ENCODE results near the gene TMEM37.

TMEM37 gene

DNA sequence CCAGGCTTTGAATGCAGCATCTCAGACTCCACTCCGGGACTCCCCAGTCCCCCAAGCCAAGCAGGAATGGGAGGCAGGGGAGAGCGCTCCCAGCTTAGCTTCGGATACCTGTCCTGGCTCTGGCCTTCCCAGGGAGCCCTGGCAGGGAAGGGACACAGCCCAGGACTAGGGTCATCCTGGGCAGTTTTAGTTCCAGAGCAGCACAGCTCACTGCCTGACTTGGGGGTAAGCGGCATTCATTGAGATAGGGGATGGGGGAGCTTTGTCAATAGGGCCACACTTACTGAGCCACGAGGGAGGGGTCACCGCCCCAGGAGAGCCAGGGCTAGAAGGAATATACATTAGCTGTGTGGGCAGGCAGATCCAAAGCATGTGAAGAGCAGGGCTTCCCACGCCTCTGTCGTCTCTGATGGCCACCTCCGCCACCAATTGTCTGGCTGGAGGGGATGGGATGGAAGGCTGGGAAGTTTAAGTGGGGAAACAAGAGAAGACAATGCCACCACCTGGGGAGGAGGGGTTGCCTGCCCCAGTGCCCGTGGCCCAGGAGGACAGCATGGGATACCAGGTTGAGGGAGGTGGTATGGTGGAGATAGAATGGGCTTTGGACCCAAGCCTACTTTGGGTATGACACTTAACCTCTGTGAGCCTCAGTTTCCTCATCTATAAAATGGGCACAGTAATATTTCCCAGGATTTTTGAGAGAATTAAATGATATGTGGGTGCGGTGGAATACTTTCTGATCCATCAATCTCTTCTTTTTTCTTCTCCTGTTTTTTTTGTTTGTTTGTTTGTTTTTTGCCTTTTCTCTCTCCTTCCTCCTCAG is 52.5 kb downstream of the TMEM37 start:
- no peaks in the 10 kb centered on the region for H3K36me3 ChIP-seq
- no peaks in the 10 kb centered on the region for H3K4me1 ChIP-seq (ENCODE audit: control insufficient read depth in 1 of 2, insufficient read depth in 1 of 2, low read depth in 1 of 2, low read length in 1 of 2)
- TF ChIP-seq, protein P1, sequence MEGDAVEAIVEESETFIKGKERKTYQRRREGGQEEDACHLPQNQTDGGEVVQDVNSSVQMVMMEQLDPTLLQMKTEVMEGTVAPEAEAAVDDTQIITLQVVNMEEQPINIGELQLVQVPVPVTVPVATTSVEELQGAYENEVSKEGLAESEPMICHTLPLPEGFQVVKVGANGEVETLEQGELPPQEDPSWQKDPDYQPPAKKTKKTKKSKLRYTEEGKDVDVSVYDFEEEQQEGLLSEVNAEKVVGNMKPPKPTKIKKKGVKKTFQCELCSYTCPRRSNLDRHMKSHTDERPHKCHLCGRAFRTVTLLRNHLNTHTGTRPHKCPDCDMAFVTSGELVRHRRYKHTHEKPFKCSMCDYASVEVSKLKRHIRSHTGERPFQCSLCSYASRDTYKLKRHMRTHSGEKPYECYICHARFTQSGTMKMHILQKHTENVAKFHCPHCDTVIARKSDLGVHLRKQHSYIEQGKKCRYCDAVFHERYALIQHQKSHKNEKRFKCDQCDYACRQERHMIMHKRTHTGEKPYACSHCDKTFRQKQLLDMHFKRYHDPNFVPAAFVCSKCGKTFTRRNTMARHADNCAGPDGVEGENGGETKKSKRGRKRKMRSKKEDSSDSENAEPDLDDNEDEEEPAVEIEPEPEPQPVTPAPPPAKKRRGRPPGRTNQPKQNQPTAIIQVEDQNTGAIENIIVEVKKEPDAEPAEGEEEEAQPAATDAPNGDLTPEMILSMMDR (IDR thresholded peaks at IDR 0.05), result no peak
- H3K9me3 ChIP-seq, result no peaks in the 10 kb centered on the region
- no peak overlapping the region for H3K4me3 ChIP-seq (ENCODE audit: low read depth in 1 of 2, low read length in 1 of 2)
- H3K27me3 ChIP-seq, result no peaks in the 10 kb centered on the region
- no peak overlapping the region for H3K27ac ChIP-seq

DNA sequence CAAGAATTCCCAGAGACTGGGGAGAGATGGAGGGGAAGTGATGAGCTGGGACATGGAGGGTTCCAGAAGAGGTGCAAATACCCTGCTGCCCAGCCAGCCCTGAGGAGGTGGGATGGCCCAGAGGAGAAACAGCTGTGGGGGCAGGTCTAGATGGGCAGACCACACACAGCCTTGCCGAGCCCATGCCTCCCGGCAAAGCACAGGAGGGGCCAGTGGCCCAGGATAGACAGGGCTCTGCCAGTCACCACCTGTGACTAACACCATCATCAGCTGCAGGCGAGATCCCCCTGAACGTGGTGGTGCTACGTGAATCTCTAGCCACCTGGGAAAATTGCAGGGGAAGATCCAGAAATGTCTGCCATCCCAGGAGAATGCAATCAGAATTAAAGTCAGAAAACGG is 53.2 kb downstream of the TMEM37 start:
- no peak overlapping the region for H3K4me3 ChIP-seq (ENCODE audit: low read depth in 1 of 2, low read length in 1 of 2)
- TF ChIP-seq, protein P1 (IDR thresholded peaks at IDR 0.05), result no peak
- no peaks in the 10 kb centered on the region for H3K27me3 ChIP-seq
- H3K27ac ChIP-seq, result no peak overlapping the region
- H3K4me1 ChIP-seq (ENCODE audit: control insufficient read depth in 1 of 2, insufficient read depth in 1 of 2, low read depth in 1 of 2, low read length in 1 of 2), result no peaks in the 10 kb centered on the region
- no peaks in the 10 kb centered on the region for H3K9me3 ChIP-seq
- H3K36me3 ChIP-seq, result no peaks in the 10 kb centered on the region

DNA sequence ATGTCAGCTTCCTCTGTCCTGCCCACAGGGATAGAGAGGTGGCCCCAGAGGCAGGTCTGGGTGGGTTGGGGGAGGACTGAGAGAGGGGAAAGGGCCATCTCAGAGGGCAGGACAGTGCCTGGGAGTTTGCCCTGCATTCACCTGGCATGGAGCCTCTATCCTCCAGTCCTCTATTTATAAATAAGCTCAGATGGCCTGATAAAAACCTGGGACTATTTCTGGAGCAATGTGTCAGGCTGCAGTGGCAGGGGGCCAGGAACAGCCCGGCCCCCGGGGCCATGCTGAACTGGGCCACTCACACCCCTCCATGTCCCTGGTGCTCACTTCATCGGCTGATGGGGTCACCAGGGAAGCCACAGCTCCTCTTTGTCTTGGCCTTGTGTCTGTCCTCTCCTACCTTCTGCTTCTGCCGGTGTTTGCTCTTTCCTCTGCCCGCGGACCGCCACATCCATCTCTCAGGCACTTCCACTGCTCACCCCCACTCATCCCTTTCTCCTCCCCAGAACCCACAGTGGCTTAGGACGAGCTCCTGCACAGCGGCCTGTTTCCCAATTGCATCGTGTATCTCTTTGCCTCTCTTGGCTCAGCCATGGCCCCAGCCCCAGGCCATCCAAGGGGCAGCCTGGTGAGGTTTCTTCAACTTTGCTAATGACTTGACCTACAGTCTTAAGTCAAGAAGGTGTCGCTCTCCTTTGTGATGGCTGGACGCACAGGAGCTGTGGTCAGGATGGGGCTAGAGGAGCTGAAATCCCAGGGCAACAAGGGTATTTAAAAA is 53.9 kb downstream of the TMEM37 start:
- Histone ChIP-seq H3K4me3 (ENCODE audit: low read depth in 1 of 2, low read length in 1 of 2) (no peak overlapping the region), H3K4me1 (ENCODE audit: control insufficient read depth in 1 of 2, insufficient read depth in 1 of 2, low read depth in 1 of 2, low read length in 1 of 2) (no peaks in the 10 kb centered on the region), H3K27ac (no peak overlapping the region), H3K27me3 (no peaks in the 10 kb centered on the region), H3K9me3 (no peaks in the 10 kb centered on the region), H3K36me3 (no peaks in the 10 kb centered on the region)
- TF ChIP-seq, protein P1 (IDR thresholded peaks at IDR 0.05), result no peak

DNA sequence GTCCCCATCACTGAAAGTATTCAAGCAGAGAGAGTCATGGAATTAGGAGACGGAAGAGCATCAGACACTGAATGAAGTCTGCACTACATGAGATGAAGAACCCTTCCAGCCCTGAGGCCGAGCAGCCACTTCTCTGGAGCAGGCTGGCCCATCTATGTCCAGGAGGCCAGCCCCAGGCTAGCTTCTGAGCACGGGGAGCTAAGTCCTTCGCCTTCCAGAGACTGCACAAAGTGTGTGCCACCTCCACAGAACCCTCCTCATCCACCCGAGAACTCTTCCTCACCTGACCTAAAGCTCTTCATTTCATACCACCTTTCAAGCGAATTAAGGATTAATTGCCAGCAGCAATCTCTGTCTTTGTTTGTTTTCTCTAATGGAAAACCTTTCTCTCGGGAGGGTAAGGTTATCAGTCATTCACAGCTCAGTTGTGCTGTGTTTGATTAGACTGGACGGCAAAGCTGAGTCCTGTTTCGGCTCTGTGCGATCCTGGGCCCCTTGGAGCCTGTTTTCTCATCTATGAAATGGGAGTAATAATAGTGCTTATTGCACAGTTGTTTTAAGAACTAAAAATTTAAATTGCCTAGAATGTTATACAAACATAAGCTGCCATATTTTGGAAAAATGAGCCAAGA is 54.7 kb downstream of the TMEM37 start:
- Histone ChIP-seq H3K9me3 (no peaks in the 10 kb centered on the region), H3K36me3 (no peaks in the 10 kb centered on the region)
- TF ChIP-seq, protein P1 (IDR thresholded peaks at IDR 0.05), result no peak

DNA sequence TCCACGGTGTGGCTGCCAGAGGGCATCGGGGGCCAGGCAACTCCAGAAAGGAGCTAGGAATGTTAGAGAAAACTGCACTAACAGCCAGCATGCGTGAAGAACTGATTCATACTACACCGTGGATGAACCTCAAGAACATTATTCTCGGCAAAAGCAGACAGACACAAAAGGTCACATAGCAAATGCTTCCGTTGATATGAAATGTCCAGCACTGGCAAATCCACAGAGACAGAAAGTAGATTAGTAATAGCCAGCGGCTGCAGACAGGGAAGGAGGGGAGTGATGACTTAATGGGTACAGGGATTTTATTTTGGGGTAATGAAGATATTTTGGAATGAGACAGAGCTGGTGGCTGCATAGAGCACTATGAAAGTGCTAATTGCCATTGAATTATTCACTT is 55.2 kb downstream of the TMEM37 start:
- H3K27me3 ChIP-seq, result no peaks in the 10 kb centered on the region
- TF ChIP-seq, protein P1 (IDR thresholded peaks at IDR 0.05), result no peak
- H3K9me3 ChIP-seq, result no peaks in the 10 kb centered on the region
- H3K4me3 ChIP-seq (ENCODE audit: low read depth in 1 of 2, low read length in 1 of 2), result no peak overlapping the region
- H3K4me1 ChIP-seq (ENCODE audit: control insufficient read depth in 1 of 2, insufficient read depth in 1 of 2, low read depth in 1 of 2, low read length in 1 of 2), result no peaks in the 10 kb centered on the region
- H3K36me3 ChIP-seq, result no peaks in the 10 kb centered on the region
- no peak overlapping the region for H3K27ac ChIP-seq

More for the DNA sequence above, 54.7 kb downstream of the TMEM37 start:
- no peak overlapping the region for H3K4me3 ChIP-seq (ENCODE audit: low read depth in 1 of 2, low read length in 1 of 2)
- no peak overlapping the region for H3K27ac ChIP-seq
- H3K4me1 ChIP-seq (ENCODE audit: control insufficient read depth in 1 of 2, insufficient read depth in 1 of 2, low read depth in 1 of 2, low read length in 1 of 2), result no peaks in the 10 kb centered on the region
- no peaks in the 10 kb centered on the region for H3K27me3 ChIP-seq
